IMR-90 (cell line): ENCODE data around the gene CHAT. TPM values are rescaled to one million over a fixed set of nuclear protein-coding genes. Genes with fewer than 3 reads are reported as not detected.

ENCODE experiments used
- ATAC-seq: fragments of 200-7000 bp; cut with Tn5 transposase; 2 replicates; pipeline ENCODE4 v1.9.1; 2020; ENCODE audit warnings: low read depth, mild to moderate bottlenecking, moderate library complexity
- BruUV-seq: library from RNA; stranded (reverse); fragments of 400-500 nt; replicated peaks from 2 replicates; lab custom pipeline; 2021; lab: Mats Ljungman, UMichigan
- CTCF ChIA-PET: fragments of 300-600 bp; formaldehyde crosslinking; extraction: SDS; loops from one replicate; lab custom pipeline; 2021; ENCODE audit warnings: antibody characterized with exemption; lab: Yijun Ruan, JAX
- POLR2A ChIA-PET: fragments of 300-600 bp; sonication (Branson Sonifier 250); formaldehyde crosslinking; loops from one replicate; lab custom pipeline; 2022; ENCODE audit warnings: antibody characterized with exemption; ENCODE audit not compliant: unreplicated experiment; lab: Charles Lee
- DNase-seq: peaks from one replicate; pipeline ENCODE4 v3.0.0; 2013
- H2AFZ ChIP-seq: replicated peaks from 2 replicates; pipeline ENCODE3; 2013; ENCODE audit warnings: low read length, mild to moderate bottlenecking; ENCODE audit not compliant: poor library complexity
- H2AK5ac ChIP-seq: 2 replicates; pipeline ENCODE4 v1.6.1; 2013; ENCODE audit warnings: low read depth, low read length, inconsistent platforms
- H2AK9ac ChIP-seq: replicated peaks from 2 replicates; pipeline ENCODE3; 2013; ENCODE audit warnings: mild to moderate bottlenecking, low read depth, low read length, moderate library complexity; ENCODE audit not compliant: poor library complexity
- H2BK120ac ChIP-seq: 2 replicates; pipeline ENCODE4 v1.6.1; 2013; ENCODE audit warnings: low read depth, low read length, inconsistent platforms
- H2BK15ac ChIP-seq: 3 replicates; pipeline ENCODE4 v1.6.1; 2013; ENCODE audit warnings: low read depth, low read length, inconsistent platforms
- H2BK20ac ChIP-seq: 2 replicates; pipeline ENCODE4 v1.6.1; 2013; ENCODE audit warnings: low read depth, mild to moderate bottlenecking, inconsistent platforms, low read length, moderate library complexity
- H2BK5ac ChIP-seq: 2 replicates; pipeline ENCODE4 v1.6.1; 2013; ENCODE audit warnings: mild to moderate bottlenecking, low read depth, low read length, inconsistent platforms; ENCODE audit not compliant: poor library complexity, severe bottlenecking
- H3K14ac ChIP-seq: replicated peaks from 2 replicates; pipeline ENCODE4 v1.6.1; 2013; ENCODE audit warnings: low read depth, low read length, inconsistent platforms
- H3K18ac ChIP-seq: 2 replicates; pipeline ENCODE4 v1.6.1; 2013; ENCODE audit warnings: low read depth, low read length, control low read depth
- H3K23ac ChIP-seq: 2 replicates; pipeline ENCODE4 v1.6.1; 2013; ENCODE audit warnings: low read depth, low read length, inconsistent platforms
- H3K27ac ChIP-seq: 2 replicates; pipeline ENCODE4 v1.5.1; 2013; ENCODE audit warnings: mild to moderate bottlenecking, control low read depth, low read length; ENCODE audit not compliant: insufficient read depth
- H3K27me3 ChIP-seq: 2 replicates; pipeline ENCODE4 v1.6.1; 2013; ENCODE audit warnings: low read length; ENCODE audit not compliant: control insufficient read depth, insufficient read depth
- H3K36me3 ChIP-seq: 2 replicates; pipeline ENCODE4 v1.6.1; 2013; ENCODE audit warnings: low read length, mixed read lengths; ENCODE audit not compliant: control insufficient read depth, insufficient read depth
- H3K4ac ChIP-seq: 2 replicates; pipeline ENCODE4 v1.6.1; 2013; ENCODE audit warnings: low read depth, low read length, inconsistent platforms
- H3K4me1 ChIP-seq: 2 replicates; pipeline ENCODE4 v1.6.1; 2013; ENCODE audit warnings: low read length, mixed read lengths; ENCODE audit not compliant: control insufficient read depth, insufficient read depth
- H3K4me2 ChIP-seq: 2 replicates; pipeline ENCODE4 v1.6.1; 2013; ENCODE audit warnings: low read depth, mild to moderate bottlenecking, control low read depth, low read length, moderate library complexity
- H3K4me3 ChIP-seq: 2 replicates; pipeline ENCODE4 v1.5.1; 2013; ENCODE audit warnings: low read depth, mild to moderate bottlenecking, control low read depth, low read length, moderate library complexity; ENCODE audit not compliant: insufficient read depth
- H3K56ac ChIP-seq: 2 replicates; pipeline ENCODE4 v1.6.1; 2013; ENCODE audit warnings: low read length, inconsistent platforms; ENCODE audit not compliant: insufficient read depth; ENCODE audit errors: extremely low read depth
- H3K79me1 ChIP-seq, 2 experiments: 2 replicates each; pipeline ENCODE4 v1.6.1; 2013; ENCODE audit warnings: low read length in 2 of 2, inconsistent platforms in 1 of 2, low read depth in 1 of 2
- H3K9ac ChIP-seq: 2 replicates; pipeline ENCODE4 v1.6.1; 2013; ENCODE audit warnings: low read depth, low read length, control low read depth
- H3K9me1 ChIP-seq: 2 replicates; pipeline ENCODE4 v1.6.1; 2013; ENCODE audit warnings: low read length, inconsistent platforms; ENCODE audit not compliant: insufficient read depth
- H3K9me3 ChIP-seq: 2 replicates; pipeline ENCODE4 v1.6.1; 2013; ENCODE audit warnings: low read length; ENCODE audit not compliant: control insufficient read depth, insufficient read depth
- H4K20me1 ChIP-seq: 2 replicates; pipeline ENCODE4 v1.6.1; 2013; ENCODE audit warnings: low read length, inconsistent platforms; ENCODE audit not compliant: insufficient read depth
- H4K5ac ChIP-seq: 2 replicates; pipeline ENCODE4 v1.6.1; 2013; ENCODE audit warnings: mild to moderate bottlenecking, low read depth, low read length, control low read depth
- H4K8ac ChIP-seq, 2 experiments: 2 replicates each; pipeline ENCODE4 v1.6.1; 2013; ENCODE audit warnings: low read depth in 2 of 2, low read length in 2 of 2, control low read depth in 1 of 2, inconsistent platforms in 1 of 2
- H4K91ac ChIP-seq: 2 replicates; pipeline ENCODE4 v1.6.1; 2013; ENCODE audit warnings: low read depth, low read length, inconsistent platforms; ENCODE audit not compliant: insufficient read depth
- BHLHE40 ChIP-seq: fragments of 150-350 bp; IDR thresholded peaks from 2 replicates; pipeline ENCODE4 v1.6.1; 2016; ENCODE audit warnings: mild to moderate bottlenecking, low read depth, low read length
- CEBPB ChIP-seq: IDR thresholded peaks from 2 replicates; pipeline ENCODE4 v1.6.1; 2012; ENCODE audit warnings: low read depth, low read length, improper control_type of control experiment
- CHD1 ChIP-seq: IDR thresholded peaks from 2 replicates; pipeline ENCODE4 v1.6.1; 2012; ENCODE audit warnings: low read depth, low read length, improper control_type of control experiment
- FOS ChIP-seq: fragments of 150-350 bp; IDR thresholded peaks from 2 replicates; pipeline ENCODE4 v1.6.1; 2016; ENCODE audit warnings: low read depth, low read length
- MAFK ChIP-seq: IDR thresholded peaks from 2 replicates; pipeline ENCODE4 v1.6.1; 2012; ENCODE audit warnings: low read depth, low read length, improper control_type of control experiment
- MAZ ChIP-seq: IDR thresholded peaks from 2 replicates; pipeline ENCODE4 v1.6.1; 2012; ENCODE audit warnings: low read depth, mild to moderate bottlenecking, low read length, improper control_type of control experiment, moderate library complexity, borderline replicate concordance
- MXI1 ChIP-seq: IDR thresholded peaks from 2 replicates; pipeline ENCODE4 v1.6.1; 2012; ENCODE audit warnings: low read depth, mild to moderate bottlenecking, low read length, moderate library complexity, borderline replicate concordance
- NFE2L2 ChIP-seq: fragments of 150-350 bp; IDR thresholded peaks from 2 replicates; pipeline ENCODE4 v1.6.1; 2016; ENCODE audit warnings: low read depth, mild to moderate bottlenecking, low read length
- POLR2A ChIP-seq: IDR thresholded peaks from 2 replicates; pipeline ENCODE4 v1.6.1; 2012; ENCODE audit warnings: mild to moderate bottlenecking, low read depth, low read length
- RCOR1 ChIP-seq: IDR thresholded peaks from 2 replicates; pipeline ENCODE4 v1.6.1; 2012; ENCODE audit warnings: mild to moderate bottlenecking, low read length, improper control_type of control experiment; ENCODE audit not compliant: insufficient replicate concordance
- RFX5 ChIP-seq: IDR thresholded peaks from 2 replicates; pipeline ENCODE4 v1.8.0; 2012; ENCODE audit warnings: low read depth, mild to moderate bottlenecking, low read length, moderate library complexity
- SMC3 ChIP-seq: fragments of 150-350 bp; IDR thresholded peaks from 2 replicates; pipeline ENCODE4 v1.6.1; 2016; ENCODE audit warnings: low read depth, mild to moderate bottlenecking, antibody characterized with exemption, low read length, moderate library complexity
- WGBS, 2 experiments: methylation state at CpG; one replicate each; pipeline versions ENCODE4 v1.1.5 to v1.1.7; 2013; ENCODE audit warnings: missing lambda C conversion rate in 2 of 2; ENCODE audit not compliant: insufficient read length in 1 of 2; ENCODE audit errors: extremely low coverage in 2 of 2; 5-methylcytosine and 5-hydroxymethylcytosine counted together
- dilution Hi-C: fragments of 300-500 bp; cut with HindIII; formaldehyde crosslinking; loops from one replicate; pipeline ENCODE4 v1.14.3; 2018; ENCODE audit warnings: low sequenced_read_pairs; ENCODE audit not compliant: unreplicated experiment
- in situ Hi-C: fragments of 300-500 bp; cut with MboI; formaldehyde crosslinking; loops from 3 replicates; pipeline ENCODE4 v1.14.3; 2019; ENCODE audit warnings: low sequenced_read_pairs, inconsistent platforms, mixed read lengths
- intact Hi-C: fragments of 100-400 bp; cut with micrococcal nuclease; formaldehyde crosslinking; loops from 2 replicates; pipeline ENCODE4 v1.10.0; 2022
- polyA plus RNA-seq, 3 experiments: library from polyadenylated mRNA; depleted of rRNA; stranded (reverse); fragments of >200 nt; gene quantifications; 2 replicates each; pipeline ENCODE4 v1.2.3, GENCODE V29; 2012; ENCODE audit warnings: low replicate concordance in 1 of 3
- total RNA-seq: library from RNA; depleted of rRNA; stranded (reverse); fragments of >200 nt; gene quantifications from 2 replicates; pipeline ENCODE4 v1.2.3, GENCODE V29; 2012
- TF ChIP-seq, protein P1 (sequence below): fragments of 150-350 bp; IDR thresholded peaks from 2 replicates; pipeline ENCODE4 v1.6.1; 2016; ENCODE audit warnings: low read depth, mild to moderate bottlenecking, low read length, moderate library complexity, borderline replicate concordance
- TF ChIP-seq, protein P2 (sequence below): conservative IDR thresholded peaks from 2 replicates; pipeline ENCODE4 v1.5.1; 2012; ENCODE audit warnings: mild to moderate bottlenecking, low read depth, low read length, improper control_type of control experiment
- TF ChIP-seq, protein P3 (sequence below): fragments of 150-350 bp; IDR thresholded peaks from 2 replicates; pipeline ENCODE4 v1.6.1; 2017; ENCODE audit warnings: mild to moderate bottlenecking, antibody characterized with exemption, low read length, low read depth

CHAT gene
- total and polyA plus RNA-seq, 2 of the 4 experiments (the other 2 are of a cell fraction) = not detected

DNA sequence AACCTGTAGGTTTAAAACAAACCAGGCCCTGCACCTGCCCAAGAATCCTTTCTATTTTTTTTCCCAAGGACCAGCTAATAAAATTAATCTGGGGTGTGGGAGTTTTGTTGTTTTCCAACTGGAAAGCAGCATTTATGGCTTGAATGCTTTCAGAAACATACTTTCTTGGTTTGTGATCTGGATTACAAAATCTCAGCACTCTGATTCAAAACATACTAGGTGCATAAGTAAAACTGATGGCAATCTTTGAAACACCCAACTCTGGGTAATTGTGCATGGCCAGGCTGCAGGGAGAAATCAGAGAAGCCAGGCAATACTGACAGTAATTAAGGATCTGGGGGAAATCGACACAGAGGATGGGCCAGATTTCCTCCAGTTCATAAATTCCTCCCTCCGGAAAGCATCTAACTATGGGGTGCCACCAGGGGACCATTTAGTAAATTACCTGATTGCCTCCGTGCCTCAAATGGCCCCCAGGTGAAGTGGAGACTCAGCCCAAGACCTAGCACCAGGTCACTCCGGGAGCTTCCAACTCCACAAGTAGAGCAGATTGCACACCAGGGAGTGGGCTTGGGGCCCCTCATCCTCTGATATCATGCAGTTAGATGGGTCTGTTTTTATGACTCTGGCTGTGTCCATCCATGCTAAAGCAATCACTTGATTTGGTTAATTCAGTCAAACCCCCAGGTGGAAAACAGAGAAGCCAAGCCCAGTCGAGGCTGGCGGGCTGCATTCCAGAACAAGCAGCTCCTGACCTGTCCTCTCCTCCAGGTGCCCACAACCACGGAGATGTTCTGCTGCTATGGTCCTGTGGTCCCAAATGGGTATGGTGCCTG lies 50.4 kb downstream of the CHAT start:
- H4K91ac ChIP-seq = no peak overlapping the region
- no peaks in the 10 kb centered on the region for H3K9me1 ChIP-seq
- no peaks in the 10 kb centered on the region for H3K9me3 ChIP-seq
- H2BK20ac ChIP-seq = no peak overlapping the region
- no peak overlapping the region for H2BK120ac ChIP-seq
- no peak overlapping the region for H2AFZ ChIP-seq
- no peak overlapping the region for H3K4ac ChIP-seq
- intact Hi-C loops = no loop called here
- dilution Hi-C loops = no loop called here
- no peak overlapping the region for H2AK5ac ChIP-seq
- no peak overlapping the region for H3K14ac ChIP-seq
- 41% methylated on average over 3 of the region's 7 CpGs; no CpG with 5 or more reads in 1 of the 2 experiments for WGBS, 2 experiments
- no peaks in the 10 kb centered on the region for H3K79me1 ChIP-seq
- no peak overlapping the region for H3K9ac ChIP-seq
- no peak overlapping the region for H4K5ac ChIP-seq
- DNase-seq (no peak), ATAC-seq (no peak)
- no peak overlapping the region for H3K56ac ChIP-seq
- H3K23ac ChIP-seq = no peak overlapping the region
- H3K18ac ChIP-seq = no peak overlapping the region
- BruUV-seq = no TSS peak
- POLR2A ChIA-PET = no interaction called here
- H2BK15ac ChIP-seq = no peak overlapping the region
- CTCF ChIA-PET = no interaction called here
- no peak overlapping the region for H3K4me2 ChIP-seq
- no peak overlapping the region for H2AK9ac ChIP-seq
- no peaks in the 10 kb centered on the region for H4K20me1 ChIP-seq
- H3K27ac ChIP-seq = no peak overlapping the region
- no peak overlapping the region for H3K4me3 ChIP-seq
- no peaks in the 10 kb centered on the region for H3K36me3 ChIP-seq
- no peak overlapping the region for H4K8ac ChIP-seq
- in situ Hi-C loops = no loop called here
- H3K4me1 ChIP-seq = no peaks in the 10 kb centered on the region
- no peak overlapping the region for H2BK5ac ChIP-seq
- H3K27me3 ChIP-seq = peaks cover 5% of the 10 kb centered on the region; the same call in 1 of the 2 replicates
- no peak for TF ChIP-seq BHLHE40
- no peak for TF ChIP-seq MAFK
- TF ChIP-seq, protein P1, sequence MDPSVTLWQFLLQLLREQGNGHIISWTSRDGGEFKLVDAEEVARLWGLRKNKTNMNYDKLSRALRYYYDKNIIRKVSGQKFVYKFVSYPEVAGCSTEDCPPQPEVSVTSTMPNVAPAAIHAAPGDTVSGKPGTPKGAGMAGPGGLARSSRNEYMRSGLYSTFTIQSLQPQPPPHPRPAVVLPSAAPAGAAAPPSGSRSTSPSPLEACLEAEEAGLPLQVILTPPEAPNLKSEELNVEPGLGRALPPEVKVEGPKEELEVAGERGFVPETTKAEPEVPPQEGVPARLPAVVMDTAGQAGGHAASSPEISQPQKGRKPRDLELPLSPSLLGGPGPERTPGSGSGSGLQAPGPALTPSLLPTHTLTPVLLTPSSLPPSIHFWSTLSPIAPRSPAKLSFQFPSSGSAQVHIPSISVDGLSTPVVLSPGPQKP = no peak
- no peak for TF ChIP-seq FOS
- TF ChIP-seq MAZ = no peak
- no peak for TF ChIP-seq MXI1
- TF ChIP-seq, protein P2, sequence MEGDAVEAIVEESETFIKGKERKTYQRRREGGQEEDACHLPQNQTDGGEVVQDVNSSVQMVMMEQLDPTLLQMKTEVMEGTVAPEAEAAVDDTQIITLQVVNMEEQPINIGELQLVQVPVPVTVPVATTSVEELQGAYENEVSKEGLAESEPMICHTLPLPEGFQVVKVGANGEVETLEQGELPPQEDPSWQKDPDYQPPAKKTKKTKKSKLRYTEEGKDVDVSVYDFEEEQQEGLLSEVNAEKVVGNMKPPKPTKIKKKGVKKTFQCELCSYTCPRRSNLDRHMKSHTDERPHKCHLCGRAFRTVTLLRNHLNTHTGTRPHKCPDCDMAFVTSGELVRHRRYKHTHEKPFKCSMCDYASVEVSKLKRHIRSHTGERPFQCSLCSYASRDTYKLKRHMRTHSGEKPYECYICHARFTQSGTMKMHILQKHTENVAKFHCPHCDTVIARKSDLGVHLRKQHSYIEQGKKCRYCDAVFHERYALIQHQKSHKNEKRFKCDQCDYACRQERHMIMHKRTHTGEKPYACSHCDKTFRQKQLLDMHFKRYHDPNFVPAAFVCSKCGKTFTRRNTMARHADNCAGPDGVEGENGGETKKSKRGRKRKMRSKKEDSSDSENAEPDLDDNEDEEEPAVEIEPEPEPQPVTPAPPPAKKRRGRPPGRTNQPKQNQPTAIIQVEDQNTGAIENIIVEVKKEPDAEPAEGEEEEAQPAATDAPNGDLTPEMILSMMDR = no peak
- TF ChIP-seq, protein P3, sequence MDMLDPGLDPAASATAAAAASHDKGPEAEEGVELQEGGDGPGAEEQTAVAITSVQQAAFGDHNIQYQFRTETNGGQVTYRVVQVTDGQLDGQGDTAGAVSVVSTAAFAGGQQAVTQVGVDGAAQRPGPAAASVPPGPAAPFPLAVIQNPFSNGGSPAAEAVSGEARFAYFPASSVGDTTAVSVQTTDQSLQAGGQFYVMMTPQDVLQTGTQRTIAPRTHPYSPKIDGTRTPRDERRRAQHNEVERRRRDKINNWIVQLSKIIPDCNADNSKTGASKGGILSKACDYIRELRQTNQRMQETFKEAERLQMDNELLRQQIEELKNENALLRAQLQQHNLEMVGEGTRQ = no peak
- TF ChIP-seq RFX5 = no peak
- TF ChIP-seq NFE2L2 = no peak
- no peak for TF ChIP-seq RCOR1
- TF ChIP-seq CHD1 = no peak
- no peak for TF ChIP-seq POLR2A
- TF ChIP-seq CEBPB = no peak
- TF ChIP-seq SMC3 = no peak
